ENCODE measurements around the gene CTNNBL1.

DNA sequence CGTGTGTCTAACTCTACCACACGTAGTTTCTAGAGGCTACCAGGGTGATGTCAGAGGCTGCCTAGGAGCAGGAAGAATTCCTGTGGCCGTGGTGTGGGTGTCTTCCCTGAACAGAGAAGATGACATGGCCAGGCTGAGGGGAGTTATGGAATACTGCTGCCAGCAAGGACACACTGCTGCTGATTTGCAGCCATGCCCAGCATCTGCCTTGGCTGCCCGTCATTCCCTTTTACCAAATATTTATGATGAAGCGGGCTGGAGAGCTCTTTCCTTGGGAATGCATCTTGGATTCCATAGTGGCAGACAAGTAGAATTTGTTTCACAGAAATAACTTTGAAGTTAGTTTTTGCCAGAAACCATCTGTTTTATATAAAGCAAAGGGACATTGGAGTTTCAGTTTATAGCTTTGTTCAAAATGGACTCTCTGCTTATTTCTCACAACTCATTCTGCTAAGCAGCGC, 128.3 kb downstream of the CTNNBL1 start:
- no peak for TF ChIP-seq CTCF (IDR thresholded peaks at IDR 0.05)
- TF ChIP-seq POLR2A (IDR thresholded peaks at IDR 0.05), result no peak
